ENCODE data around the gene RABGGTA.

- TF ChIP-seq TAF1 (IDR thresholded peaks at IDR 0.05; ENCODE audit: borderline replicate concordance, insufficient read depth, low read length) = no peak
- peak; percentile 50; the same call in 1 of the 2 replicates for TF ChIP-seq POLR2AphosphoS5 (IDR thresholded peaks at IDR 0.05; ENCODE audit: low read depth, low read length)
- no peak for TF ChIP-seq SIN3A (IDR thresholded peaks at IDR 0.05; ENCODE audit: borderline replicate concordance, insufficient read depth, low read length)
- peak; percentile 48 for TF ChIP-seq FOXP2 (optimal IDR thresholded peaks at IDR 0.05; ENCODE audit: borderline replicate concordance, extremely low read depth, extremely low read length, insufficient read depth)
These were observed 39.2 kb downstream of the RABGGTA start, which contains the start of gene NEDD8 for GRCh38 chr14:24232121-24232644.

Measured in PFSK-1 (cell line).